ENCODE data around the gene ACKR3.

ACKR3 gene

DNA sequence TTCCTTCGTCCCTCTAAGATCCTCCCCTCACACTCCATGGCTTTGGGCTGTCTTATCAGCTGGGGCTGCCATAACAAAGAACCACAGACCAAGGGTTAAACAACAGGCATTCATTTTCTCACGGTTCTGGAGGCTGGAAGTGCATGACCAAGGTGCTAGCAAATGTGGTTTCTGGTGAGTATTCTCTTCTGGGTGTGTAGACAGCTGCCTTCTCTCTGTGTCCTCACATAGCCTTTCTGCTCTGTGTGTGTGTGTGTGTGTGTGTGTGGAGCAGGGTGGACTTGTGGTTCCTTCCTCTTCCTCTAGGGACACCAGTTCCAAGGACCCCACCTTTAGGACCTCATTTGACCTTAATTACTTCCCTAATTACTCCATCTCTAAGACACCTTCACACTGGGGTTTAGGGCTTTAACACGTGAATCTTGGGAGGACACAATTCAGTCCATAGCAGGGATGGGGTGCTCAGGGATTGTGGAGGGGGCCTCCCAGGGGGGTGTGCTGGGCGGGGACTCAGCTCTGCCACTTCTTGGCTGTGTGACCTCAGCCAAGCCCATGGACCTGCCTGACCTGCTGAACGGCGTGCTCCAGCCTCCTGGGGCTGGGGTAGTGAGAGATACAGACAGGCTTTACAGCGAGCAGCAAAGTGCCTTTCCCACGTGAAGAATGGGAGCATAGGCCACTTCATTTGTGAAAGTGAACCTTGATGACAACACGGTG, 38.0 kb downstream of the ACKR3 start:
- no peak overlapping the region for H3K4me3 ChIP-seq (ENCODE audit: insufficient read depth, low read depth, low read length, poor library complexity, severe bottlenecking)
- no peaks in the 10 kb centered on the region for H3K4me1 ChIP-seq (ENCODE audit: control insufficient read depth, insufficient read depth, low read length, poor library complexity, severe bottlenecking)
- no peaks in the 10 kb centered on the region for H3K9me3 ChIP-seq (ENCODE audit: control insufficient read depth, low read length)
- no peak for DNase-seq
- H3K27me3 ChIP-seq (replicated peaks; ENCODE audit: control insufficient read depth, insufficient read depth, low read length, poor library complexity, severe bottlenecking) = peaks cover 8% of the 10 kb centered on the region
- no peak overlapping the region for H3K27ac ChIP-seq (ENCODE audit: insufficient read depth, low read length, poor library complexity, severe bottlenecking)
- no peaks in the 10 kb centered on the region for H3K36me3 ChIP-seq (ENCODE audit: control insufficient read depth, insufficient read depth, low read length)

DNA sequence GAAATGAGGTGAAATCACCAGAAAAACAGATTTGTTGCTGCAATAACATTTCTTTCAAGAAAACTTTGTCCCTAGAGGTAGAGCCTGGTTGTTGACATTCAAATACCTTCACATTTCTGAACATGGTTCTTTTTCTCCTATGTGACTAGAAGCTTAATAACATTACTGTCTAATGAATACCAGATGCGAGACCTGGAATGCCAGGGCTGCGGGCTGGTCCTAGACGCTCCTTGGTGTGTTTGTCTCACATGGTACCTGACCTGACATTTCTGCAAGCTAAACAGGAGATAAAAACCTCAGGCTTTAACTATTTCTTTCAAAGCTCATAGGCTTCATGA, 38.5 kb downstream of the ACKR3 start:
- Histone ChIP-seq H3K4me3 (ENCODE audit: insufficient read depth, low read depth, low read length, poor library complexity, severe bottlenecking) (no peak overlapping the region), H3K27me3 (replicated peaks; ENCODE audit: control insufficient read depth, insufficient read depth, low read length, poor library complexity, severe bottlenecking) (peaks cover 6% of the 10 kb centered on the region), H3K27ac (ENCODE audit: insufficient read depth, low read length, poor library complexity, severe bottlenecking) (no peak overlapping the region), H3K4me1 (ENCODE audit: control insufficient read depth, insufficient read depth, low read length, poor library complexity, severe bottlenecking) (no peaks in the 10 kb centered on the region), H3K9me3 (ENCODE audit: control insufficient read depth, low read length) (no peaks in the 10 kb centered on the region), H3K36me3 (ENCODE audit: control insufficient read depth, insufficient read depth, low read length) (no peaks in the 10 kb centered on the region)
- no peak for DNase-seq

DNA sequence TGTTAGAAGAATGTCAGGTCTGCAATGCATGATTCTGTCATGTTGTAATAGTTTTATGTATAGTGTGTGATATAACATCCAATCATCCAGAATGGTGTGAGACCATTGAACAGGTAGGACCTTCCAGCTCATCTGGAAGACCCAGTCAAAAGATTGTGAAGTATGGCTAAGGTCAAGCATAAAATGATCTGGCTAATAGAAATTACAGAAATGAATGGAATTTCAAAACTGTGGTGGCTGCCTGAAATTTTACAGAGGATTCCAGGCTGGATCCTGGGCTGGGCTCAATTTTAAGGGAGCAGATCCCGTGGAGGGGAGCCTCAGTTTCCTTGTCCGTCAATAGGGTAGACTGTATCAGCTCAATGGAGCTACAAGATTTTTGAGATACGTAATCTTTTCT, 39.1 kb downstream of the ACKR3 start:
- no peak for DNase-seq
- H3K9me3 ChIP-seq (ENCODE audit: control insufficient read depth, low read length) = no peaks in the 10 kb centered on the region
- no peak overlapping the region for H3K27ac ChIP-seq (ENCODE audit: insufficient read depth, low read length, poor library complexity, severe bottlenecking)
- no peak overlapping the region for H3K4me3 ChIP-seq (ENCODE audit: insufficient read depth, low read depth, low read length, poor library complexity, severe bottlenecking)
- H3K27me3 ChIP-seq (replicated peaks; ENCODE audit: control insufficient read depth, insufficient read depth, low read length, poor library complexity, severe bottlenecking) = peaks cover 4% of the 10 kb centered on the region
- H3K4me1 ChIP-seq (ENCODE audit: control insufficient read depth, insufficient read depth, low read length, poor library complexity, severe bottlenecking) = no peaks in the 10 kb centered on the region
- no peaks in the 10 kb centered on the region for H3K36me3 ChIP-seq (ENCODE audit: control insufficient read depth, insufficient read depth, low read length)

DNA sequence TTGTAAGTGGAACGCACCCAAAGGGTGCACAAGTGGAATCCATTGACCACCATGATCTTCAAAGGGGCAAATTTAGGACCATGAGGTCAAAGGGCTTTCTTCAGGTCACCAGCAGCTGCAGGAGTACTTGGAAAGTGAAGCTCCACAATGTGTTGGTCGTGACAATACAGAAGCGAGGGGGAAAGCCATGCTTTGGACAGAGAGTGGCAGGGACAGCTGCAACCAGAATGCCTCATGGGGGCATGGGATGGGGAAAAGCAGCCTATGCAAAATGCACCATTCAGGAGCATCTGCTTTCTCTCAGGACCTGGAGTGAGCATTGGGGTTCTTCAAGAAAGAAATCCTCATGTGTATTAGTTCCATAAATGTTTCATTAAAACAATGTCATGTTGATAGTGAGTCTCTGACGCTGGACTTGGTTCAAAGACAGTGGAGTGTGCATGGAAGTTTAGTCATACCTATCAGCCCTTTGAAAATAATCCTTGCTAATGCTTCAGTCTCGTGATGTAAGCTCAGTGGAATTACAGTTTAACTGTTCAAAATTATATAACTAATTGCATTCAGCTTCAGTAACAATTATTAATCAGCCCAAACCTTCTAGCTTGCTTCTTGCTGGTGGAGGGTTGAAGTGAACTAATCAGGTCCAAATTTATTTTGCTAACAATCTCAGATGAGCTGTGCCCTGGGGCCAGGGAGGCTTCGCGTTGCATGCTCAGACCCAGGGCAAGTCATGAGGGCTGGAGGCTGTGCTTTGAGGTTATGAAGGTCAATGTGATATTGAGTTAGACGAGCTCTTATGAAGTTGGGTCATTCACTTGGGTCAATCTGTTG, 41.6 kb downstream of the ACKR3 start:
- Histone ChIP-seq H3K27me3 (replicated peaks; ENCODE audit: control insufficient read depth, insufficient read depth, low read length, poor library complexity, severe bottlenecking) (peaks cover 4% of the 10 kb centered on the region), H3K4me3 (ENCODE audit: insufficient read depth, low read depth, low read length, poor library complexity, severe bottlenecking) (no peak overlapping the region), H3K36me3 (ENCODE audit: control insufficient read depth, insufficient read depth, low read length) (no peaks in the 10 kb centered on the region), H3K9me3 (ENCODE audit: control insufficient read depth, low read length) (no peaks in the 10 kb centered on the region), H3K4me1 (ENCODE audit: control insufficient read depth, insufficient read depth, low read length, poor library complexity, severe bottlenecking) (no peaks in the 10 kb centered on the region), H3K27ac (ENCODE audit: insufficient read depth, low read length, poor library complexity, severe bottlenecking) (no peak overlapping the region)
- DNase-seq = no peak

DNA sequence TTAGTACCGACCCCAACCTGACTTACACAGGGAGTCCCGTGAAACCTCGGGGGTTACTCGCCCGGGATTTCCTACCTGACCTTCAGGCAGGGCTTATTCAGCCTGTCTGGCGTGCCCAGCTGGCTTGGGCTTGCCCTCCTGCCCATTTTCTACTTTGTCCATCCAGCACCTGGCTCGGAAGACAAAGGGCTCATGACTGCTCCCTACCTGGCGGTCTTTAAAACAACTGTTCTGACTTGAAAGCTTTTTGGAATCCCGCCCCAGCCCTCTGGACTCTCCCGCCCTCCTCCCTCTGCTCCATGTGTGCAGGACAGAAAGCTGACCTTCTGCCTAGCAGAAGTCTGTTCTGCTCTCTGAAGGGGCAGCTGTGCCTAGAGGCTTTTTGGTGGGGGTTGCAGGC, 43.1 kb downstream of the ACKR3 start:
- H3K36me3 ChIP-seq (ENCODE audit: control insufficient read depth, insufficient read depth, low read length) = no peaks in the 10 kb centered on the region
- no peaks in the 10 kb centered on the region for H3K9me3 ChIP-seq (ENCODE audit: control insufficient read depth, low read length)
- H3K4me1 ChIP-seq (ENCODE audit: control insufficient read depth, insufficient read depth, low read length, poor library complexity, severe bottlenecking) = no peaks in the 10 kb centered on the region
- H3K27ac ChIP-seq (ENCODE audit: insufficient read depth, low read length, poor library complexity, severe bottlenecking) = no peak overlapping the region
- H3K4me3 ChIP-seq (ENCODE audit: insufficient read depth, low read depth, low read length, poor library complexity, severe bottlenecking) = no peak overlapping the region
- no peak for DNase-seq
- H3K27me3 ChIP-seq (replicated peaks; ENCODE audit: control insufficient read depth, insufficient read depth, low read length, poor library complexity, severe bottlenecking) = no peaks in the 10 kb centered on the region

DNA sequence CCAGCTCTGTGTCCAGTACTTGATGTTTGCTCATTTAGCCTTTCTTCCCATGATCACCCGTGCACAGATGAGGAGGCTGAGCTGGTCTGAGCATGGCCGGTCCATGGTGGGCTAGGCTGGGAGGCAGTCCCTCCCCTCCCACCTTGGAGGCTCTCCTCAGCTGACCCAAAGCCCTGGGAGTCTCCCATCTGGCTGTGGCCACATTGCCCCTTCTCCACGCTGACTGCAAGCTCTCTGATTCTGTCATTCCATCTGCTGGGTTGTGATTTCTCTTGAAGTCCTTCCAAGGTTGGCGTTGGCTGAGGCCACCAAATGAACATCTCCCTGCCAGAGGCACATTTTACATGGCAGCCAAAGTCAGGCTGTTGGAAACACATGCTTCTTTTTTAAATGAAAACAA, 44.0 kb downstream of the ACKR3 start:
- no peak for DNase-seq
- Histone ChIP-seq H3K27me3 (replicated peaks; ENCODE audit: control insufficient read depth, insufficient read depth, low read length, poor library complexity, severe bottlenecking) (no peaks in the 10 kb centered on the region), H3K27ac (ENCODE audit: insufficient read depth, low read length, poor library complexity, severe bottlenecking) (no peak overlapping the region), H3K36me3 (ENCODE audit: control insufficient read depth, insufficient read depth, low read length) (no peaks in the 10 kb centered on the region), H3K9me3 (ENCODE audit: control insufficient read depth, low read length) (no peaks in the 10 kb centered on the region), H3K4me1 (ENCODE audit: control insufficient read depth, insufficient read depth, low read length, poor library complexity, severe bottlenecking) (no peaks in the 10 kb centered on the region), H3K4me3 (ENCODE audit: insufficient read depth, low read depth, low read length, poor library complexity, severe bottlenecking) (no peak overlapping the region)

DNA sequence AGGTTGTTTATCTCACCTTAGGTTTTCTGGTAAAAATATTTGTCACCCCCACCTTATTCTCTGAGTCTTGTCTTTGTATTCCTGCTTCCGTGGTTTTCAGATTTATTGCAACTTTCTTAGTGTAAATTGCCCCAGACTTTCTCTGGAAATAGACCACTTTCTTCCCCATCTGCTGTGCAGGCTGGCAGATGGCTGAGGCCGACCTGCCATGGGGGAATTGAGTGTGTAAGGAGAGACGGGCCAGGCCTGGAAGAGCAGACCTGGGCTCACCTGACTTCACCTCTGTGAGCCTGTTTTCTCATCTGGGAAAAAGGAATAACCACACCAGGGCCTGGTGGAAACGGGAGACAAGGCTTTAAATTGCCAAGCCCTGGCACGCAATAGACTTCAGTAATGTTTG, 44.9 kb downstream of the ACKR3 start:
- Histone ChIP-seq H3K27me3 (replicated peaks; ENCODE audit: control insufficient read depth, insufficient read depth, low read length, poor library complexity, severe bottlenecking) (no peaks in the 10 kb centered on the region), H3K4me3 (ENCODE audit: insufficient read depth, low read depth, low read length, poor library complexity, severe bottlenecking) (no peak overlapping the region), H3K27ac (ENCODE audit: insufficient read depth, low read length, poor library complexity, severe bottlenecking) (no peak overlapping the region), H3K9me3 (ENCODE audit: control insufficient read depth, low read length) (no peaks in the 10 kb centered on the region), H3K4me1 (ENCODE audit: control insufficient read depth, insufficient read depth, low read length, poor library complexity, severe bottlenecking) (no peaks in the 10 kb centered on the region), H3K36me3 (ENCODE audit: control insufficient read depth, insufficient read depth, low read length) (no peaks in the 10 kb centered on the region)
- DNase-seq = no peak

DNA sequence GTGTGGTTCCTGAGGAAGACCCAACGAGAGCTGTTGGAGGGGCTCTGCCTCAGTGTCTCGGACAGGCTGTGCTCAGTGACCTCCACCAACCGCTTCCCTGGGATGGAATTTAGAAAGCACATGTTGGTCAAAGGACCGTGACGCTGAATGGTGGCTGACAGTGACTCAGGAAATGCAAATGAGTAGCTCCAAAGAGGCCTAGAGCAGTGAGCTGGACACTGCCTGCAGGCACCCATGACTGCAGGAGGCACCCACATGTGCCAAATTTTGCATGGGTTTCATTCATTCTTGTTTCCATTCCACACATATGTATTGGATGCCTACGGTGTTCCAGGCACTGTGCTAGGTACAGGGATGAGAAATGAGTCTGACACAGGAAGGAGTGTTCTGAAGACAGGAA, 46.4 kb downstream of the ACKR3 start:
- Histone ChIP-seq H3K4me3 (ENCODE audit: insufficient read depth, low read depth, low read length, poor library complexity, severe bottlenecking) (no peak overlapping the region), H3K27me3 (replicated peaks; ENCODE audit: control insufficient read depth, insufficient read depth, low read length, poor library complexity, severe bottlenecking) (no peaks in the 10 kb centered on the region), H3K36me3 (ENCODE audit: control insufficient read depth, insufficient read depth, low read length) (no peaks in the 10 kb centered on the region), H3K9me3 (ENCODE audit: control insufficient read depth, low read length) (no peaks in the 10 kb centered on the region), H3K4me1 (ENCODE audit: control insufficient read depth, insufficient read depth, low read length, poor library complexity, severe bottlenecking) (no peaks in the 10 kb centered on the region), H3K27ac (ENCODE audit: insufficient read depth, low read length, poor library complexity, severe bottlenecking) (no peak overlapping the region)
- no peak for DNase-seq

DNA sequence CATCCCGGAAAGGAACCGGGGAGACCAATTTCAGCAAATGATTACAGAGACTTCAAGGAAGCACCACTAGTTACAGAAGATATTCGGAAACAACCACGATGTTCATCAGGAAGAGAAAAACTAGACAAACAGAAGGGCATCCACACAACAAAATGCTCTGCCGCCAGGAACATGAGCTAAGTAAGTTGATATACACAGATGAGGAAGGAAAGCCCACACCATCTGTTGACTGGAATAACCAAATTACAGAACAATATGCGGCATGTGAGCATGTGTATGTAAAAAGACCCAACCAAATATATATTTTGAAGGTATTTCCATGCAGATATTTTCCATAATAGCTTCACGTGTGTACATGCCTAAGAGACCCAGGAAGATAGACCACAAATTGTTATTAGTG, 47.0 kb downstream of the ACKR3 start:
- H3K9me3 ChIP-seq (ENCODE audit: control insufficient read depth, low read length) = no peaks in the 10 kb centered on the region
- H3K27ac ChIP-seq (ENCODE audit: insufficient read depth, low read length, poor library complexity, severe bottlenecking) = no peak overlapping the region
- H3K4me1 ChIP-seq (ENCODE audit: control insufficient read depth, insufficient read depth, low read length, poor library complexity, severe bottlenecking) = no peaks in the 10 kb centered on the region
- H3K36me3 ChIP-seq (ENCODE audit: control insufficient read depth, insufficient read depth, low read length) = no peaks in the 10 kb centered on the region
- no peak for DNase-seq
- no peaks in the 10 kb centered on the region for H3K27me3 ChIP-seq (replicated peaks; ENCODE audit: control insufficient read depth, insufficient read depth, low read length, poor library complexity, severe bottlenecking)
- H3K4me3 ChIP-seq (ENCODE audit: insufficient read depth, low read depth, low read length, poor library complexity, severe bottlenecking) = no peak overlapping the region

DNA sequence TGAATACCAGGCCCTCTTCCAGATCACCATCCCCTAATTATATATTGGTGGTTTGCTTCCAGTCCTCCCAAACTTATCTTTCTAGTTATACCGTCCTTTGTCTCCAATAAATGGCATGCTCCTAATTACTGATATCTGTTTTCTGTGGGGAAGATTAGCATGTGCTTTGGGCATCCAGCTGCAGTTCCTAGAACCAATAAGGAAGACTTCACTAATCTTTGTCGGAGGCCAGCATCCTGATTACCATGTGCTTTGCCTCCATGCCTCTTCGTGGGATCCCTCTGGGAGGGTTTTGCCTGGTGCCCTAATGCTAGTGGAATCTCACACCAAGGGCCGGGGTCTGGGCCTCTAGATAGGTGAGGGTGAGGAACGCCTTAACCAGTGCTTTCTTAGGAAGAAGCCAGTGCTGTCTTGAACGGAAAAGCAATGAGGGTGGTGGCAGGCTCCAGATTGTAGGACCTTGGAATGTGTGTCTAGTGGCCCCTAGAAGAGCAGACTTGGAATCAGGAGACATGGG, 47.7 kb downstream of the ACKR3 start:
- Histone ChIP-seq H3K4me3 (ENCODE audit: insufficient read depth, low read depth, low read length, poor library complexity, severe bottlenecking) (no peak overlapping the region), H3K27ac (ENCODE audit: insufficient read depth, low read length, poor library complexity, severe bottlenecking) (no peak overlapping the region), H3K4me1 (ENCODE audit: control insufficient read depth, insufficient read depth, low read length, poor library complexity, severe bottlenecking) (no peaks in the 10 kb centered on the region), H3K9me3 (ENCODE audit: control insufficient read depth, low read length) (no peaks in the 10 kb centered on the region), H3K36me3 (ENCODE audit: control insufficient read depth, insufficient read depth, low read length) (no peaks in the 10 kb centered on the region), H3K27me3 (replicated peaks; ENCODE audit: control insufficient read depth, insufficient read depth, low read length, poor library complexity, severe bottlenecking) (no peaks in the 10 kb centered on the region)
- DNase-seq = no peak
